Calu3 (cell line): ENCODE results near the gene RAB8A. TPM values are rescaled to one million over a fixed set of nuclear protein-coding genes. Genes with fewer than 3 reads are reported as not detected.

ENCODE experiments used
- BruUV-seq: library from RNA; stranded (reverse); fragments of 400-500 nt; replicated peaks from 2 replicates; lab custom pipeline; 2021; lab: Mats Ljungman, UMichigan
- CTCF ChIA-PET: fragments of 300-600 bp; sonication (Branson Sonifier 250); formaldehyde crosslinking; loops from one replicate; lab custom pipeline; 2022; ENCODE audit warnings: antibody characterized with exemption; lab: Charles Lee
- DNase-seq: peaks from one replicate; pipeline ENCODE4 v3.0.0; 2022
- H3K27ac Mint-ChIP-seq: one replicate; pipeline ENCODE4 v1.8.0; 2022; ENCODE audit warnings: mixed read lengths; ENCODE audit not compliant: unreplicated experiment
- H3K27me3 Mint-ChIP-seq: one replicate; pipeline ENCODE4 v1.8.0; 2022; ENCODE audit warnings: mixed read lengths; ENCODE audit not compliant: unreplicated experiment
- H3K36me3 Mint-ChIP-seq: one replicate; pipeline ENCODE4 v1.8.0; 2022; ENCODE audit warnings: mild to moderate bottlenecking, moderate library complexity, mixed read lengths; ENCODE audit not compliant: insufficient read depth, unreplicated experiment
- H3K4me1 Mint-ChIP-seq: one replicate; pipeline ENCODE4 v1.8.0; 2022; ENCODE audit warnings: mild to moderate bottlenecking, low read depth, mixed read lengths; ENCODE audit not compliant: unreplicated experiment
- H3K4me3 Mint-ChIP-seq: one replicate; pipeline ENCODE4 v1.8.0; 2022; ENCODE audit warnings: mild to moderate bottlenecking, low read depth, moderate library complexity, mixed read lengths; ENCODE audit not compliant: unreplicated experiment
- H3K9me3 Mint-ChIP-seq: one replicate; pipeline ENCODE4 v1.8.0; 2022; ENCODE audit warnings: low read depth, mixed read lengths; ENCODE audit not compliant: unreplicated experiment
- intact Hi-C: fragments of 100-400 bp; cut with micrococcal nuclease; formaldehyde crosslinking; loops from one replicate; pipeline ENCODE4 v1.10.0; 2022; ENCODE audit not compliant: unreplicated experiment
- total RNA-seq: library from RNA; stranded (reverse); gene quantifications from 2 replicates; pipeline ENCODE4 v1.2.3, GENCODE V29; 2022
- TF ChIP-seq, protein P1 (sequence below): fragments of 200-600 bp; IDR thresholded peaks from one replicate; pipeline ENCODE4 v1.8.0; 2022; ENCODE audit warnings: antibody characterized with exemption; ENCODE audit not compliant: unreplicated experiment

Gene RAB8A
- total RNA-seq, 1 experiment from 2014 or later = 77.3 TPM

DNA sequence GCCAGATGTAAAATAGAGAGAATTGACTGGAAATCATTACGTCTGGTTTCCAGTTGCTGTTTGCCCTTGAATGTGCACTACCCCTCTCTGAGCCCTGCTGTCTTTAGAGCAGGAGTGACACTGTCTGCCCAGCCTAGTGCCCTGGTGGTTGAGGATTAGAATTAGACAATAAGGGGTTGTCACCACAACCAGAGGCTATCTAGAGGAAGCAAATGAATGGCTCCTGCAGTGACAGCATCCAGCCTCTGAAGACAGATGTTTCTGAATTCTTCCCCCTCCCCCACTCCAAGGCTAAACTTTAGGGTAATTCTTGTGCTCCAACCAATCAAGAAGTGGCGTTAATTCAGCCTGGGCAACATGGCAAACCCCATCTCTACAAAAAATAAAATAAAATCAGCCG lies 2.0 kb downstream of the RAB8A start:
- no peaks in the 10 kb centered on the region for H3K4me1 Mint-ChIP-seq
- no peaks in the 10 kb centered on the region for H3K9me3 Mint-ChIP-seq
- H3K4me3 Mint-ChIP-seq = no peak overlapping the region
- TF ChIP-seq, protein P1, sequence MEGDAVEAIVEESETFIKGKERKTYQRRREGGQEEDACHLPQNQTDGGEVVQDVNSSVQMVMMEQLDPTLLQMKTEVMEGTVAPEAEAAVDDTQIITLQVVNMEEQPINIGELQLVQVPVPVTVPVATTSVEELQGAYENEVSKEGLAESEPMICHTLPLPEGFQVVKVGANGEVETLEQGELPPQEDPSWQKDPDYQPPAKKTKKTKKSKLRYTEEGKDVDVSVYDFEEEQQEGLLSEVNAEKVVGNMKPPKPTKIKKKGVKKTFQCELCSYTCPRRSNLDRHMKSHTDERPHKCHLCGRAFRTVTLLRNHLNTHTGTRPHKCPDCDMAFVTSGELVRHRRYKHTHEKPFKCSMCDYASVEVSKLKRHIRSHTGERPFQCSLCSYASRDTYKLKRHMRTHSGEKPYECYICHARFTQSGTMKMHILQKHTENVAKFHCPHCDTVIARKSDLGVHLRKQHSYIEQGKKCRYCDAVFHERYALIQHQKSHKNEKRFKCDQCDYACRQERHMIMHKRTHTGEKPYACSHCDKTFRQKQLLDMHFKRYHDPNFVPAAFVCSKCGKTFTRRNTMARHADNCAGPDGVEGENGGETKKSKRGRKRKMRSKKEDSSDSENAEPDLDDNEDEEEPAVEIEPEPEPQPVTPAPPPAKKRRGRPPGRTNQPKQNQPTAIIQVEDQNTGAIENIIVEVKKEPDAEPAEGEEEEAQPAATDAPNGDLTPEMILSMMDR = no peak
- no TSS peak for BruUV-seq
- H3K27ac Mint-ChIP-seq = no peak overlapping the region
- H3K27me3 Mint-ChIP-seq = no peaks in the 10 kb centered on the region
- CTCF ChIA-PET = no interaction called here
- DNase-seq = no peak
- intact Hi-C loops = loop anchor here (10.0 kb wide), 2 partner anchors 49 to 71 kb away; partner anchors contain the start of gene FAM32A
- H3K36me3 Mint-ChIP-seq = peaks cover 27% of the 10 kb centered on the region

DNA sequence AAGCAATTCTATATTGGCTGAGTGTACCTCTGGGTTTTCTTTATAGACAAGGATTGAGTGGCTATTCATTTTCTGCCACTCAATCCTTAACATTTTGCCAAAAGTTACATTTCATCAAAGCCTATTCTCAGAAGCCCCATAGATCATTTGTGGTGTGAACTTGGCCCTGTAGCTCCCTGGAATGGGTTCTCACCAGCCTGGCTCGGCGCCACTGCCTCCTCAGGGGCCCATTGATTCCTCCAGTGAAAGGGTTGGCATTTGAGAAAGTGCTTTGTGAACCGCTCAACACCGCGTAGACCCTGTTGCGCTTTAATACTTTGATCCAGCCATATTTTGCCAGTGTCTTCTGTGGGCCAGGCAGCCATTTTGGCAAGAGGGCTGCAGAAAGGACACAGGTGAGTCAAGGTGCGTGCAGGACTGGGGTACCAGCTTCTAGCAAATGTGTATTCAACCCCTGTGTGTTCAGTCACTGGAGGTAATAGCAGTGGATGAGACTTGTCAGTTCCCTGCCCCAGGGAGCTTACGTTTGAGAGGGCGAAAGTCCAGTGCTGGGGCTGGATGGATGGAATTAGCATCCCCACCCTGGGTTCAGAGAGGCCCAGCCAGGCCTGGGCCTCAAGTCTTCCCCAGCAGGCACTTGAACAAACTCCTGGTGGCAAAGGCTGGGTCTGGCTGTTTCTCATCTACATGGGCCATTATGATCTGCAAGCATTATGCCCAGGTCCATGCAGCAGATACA lies 3.8 kb downstream of the RAB8A start:
- TF ChIP-seq, protein P1 = no peak
- no peaks in the 10 kb centered on the region for H3K27me3 Mint-ChIP-seq
- H3K36me3 Mint-ChIP-seq = peaks cover 37% of the 10 kb centered on the region
- no peaks in the 10 kb centered on the region for H3K4me1 Mint-ChIP-seq
- no peak overlapping the region for H3K4me3 Mint-ChIP-seq
- DNase-seq = no peak
- intact Hi-C loops = loop anchor here (10.0 kb wide), 2 partner anchors 51 to 69 kb away; partner anchors contain the start of gene FAM32A
- CTCF ChIA-PET = no interaction called here
- no TSS peak for BruUV-seq
- no peaks in the 10 kb centered on the region for H3K9me3 Mint-ChIP-seq
- no peak overlapping the region for H3K27ac Mint-ChIP-seq

DNA sequence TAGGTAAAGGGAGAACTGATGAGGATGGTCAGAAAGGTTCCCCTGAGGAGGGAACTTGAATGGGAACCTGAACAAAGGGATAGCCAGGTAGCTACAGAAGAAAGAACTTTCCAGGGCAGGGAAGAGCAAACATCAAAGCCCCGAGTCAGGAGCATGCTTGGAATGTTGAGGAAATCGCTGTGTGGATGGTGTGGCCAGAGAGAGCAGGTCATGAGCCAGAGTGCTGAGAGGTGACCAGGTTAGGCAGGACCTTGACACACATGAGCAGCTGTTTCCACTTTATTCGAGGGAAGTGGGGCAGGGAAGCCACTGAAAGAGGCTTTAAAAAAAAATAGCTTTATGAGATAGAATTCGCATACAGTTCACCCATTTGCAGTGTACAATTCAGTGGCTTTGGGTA lies 4.4 kb downstream of the RAB8A start:
- Mint-ChIP-seq H3K9me3 (no peaks in the 10 kb centered on the region), H3K27me3 (no peaks in the 10 kb centered on the region), H3K36me3 (peaks cover 34% of the 10 kb centered on the region), H3K27ac (no peak overlapping the region), H3K4me1 (no peaks in the 10 kb centered on the region), H3K4me3 (no peak overlapping the region)
- DNase-seq = no peak
- intact Hi-C loops = loop anchor here (10.0 kb wide), 2 partner anchors 51 to 69 kb away; partner anchors contain the start of gene FAM32A
- CTCF ChIA-PET = no interaction called here
- TF ChIP-seq, protein P1 = no peak
- BruUV-seq = no TSS peak

DNA sequence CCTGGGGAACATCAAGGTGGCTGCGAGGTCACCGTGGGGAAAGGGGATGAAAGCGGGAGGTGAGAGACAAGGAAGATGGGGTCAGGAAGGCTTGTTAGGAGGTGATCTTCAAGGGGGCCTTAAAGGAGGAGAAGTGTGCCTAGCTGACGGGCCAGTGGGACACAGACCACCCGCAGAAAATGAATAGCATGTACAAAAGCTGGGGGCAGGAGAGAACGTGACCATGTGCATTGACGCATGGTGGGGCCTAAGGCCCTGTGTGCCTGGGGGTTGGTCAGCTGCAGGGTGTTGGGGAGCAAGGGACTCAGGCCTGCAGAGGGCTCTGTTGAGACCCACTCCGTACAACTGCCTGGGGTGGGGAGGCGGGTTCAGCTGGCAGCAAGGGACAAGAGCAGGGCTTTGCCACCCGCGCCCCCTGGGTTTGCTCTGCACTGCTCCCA lies 5.9 kb downstream of the RAB8A start:
- H3K27ac Mint-ChIP-seq = no peak overlapping the region
- no TSS peak for BruUV-seq
- TF ChIP-seq, protein P1 = no peak
- no peak overlapping the region for H3K4me3 Mint-ChIP-seq
- H3K36me3 Mint-ChIP-seq = peaks cover 28% of the 10 kb centered on the region
- CTCF ChIA-PET = interaction anchor here (0.7 to 1.6 kb wide), 2 partner anchors 26 to 68 kb away, joined by 3 read pairs; partner anchors contain the start of gene FAM32A
- DNase-seq = no peak
- no peaks in the 10 kb centered on the region for H3K27me3 Mint-ChIP-seq
- intact Hi-C loops = loop anchor here (10.0 kb wide), 2 partner anchors 53 to 67 kb away; partner anchors contain the start of gene FAM32A
- H3K9me3 Mint-ChIP-seq = no peaks in the 10 kb centered on the region
- H3K4me1 Mint-ChIP-seq = no peaks in the 10 kb centered on the region
